Keratinocyte (primary cell): ENCODE measurements around the gene GRAMD1C. TPM values are rescaled to one million over a fixed set of nuclear protein-coding genes. Genes with fewer than 3 reads are reported as not detected.

ENCODE experiments used
- DNase-seq: peaks from one replicate; pipeline ENCODE4 v3.0.0-alpha.2; 2011; ENCODE audit warnings: low read depth, missing footprints, low spot score
- FAIRE-seq: peaks from 2 replicates; lab custom pipeline; 2011; peaks lifted over from hg19 to GRCh38; lab: Jason Lieb, UNC
- H2AFZ ChIP-seq: 2 replicates; pipeline ENCODE4 v1.6.0; 2012; ENCODE audit warnings: low read length, control low read depth, inconsistent platforms; ENCODE audit not compliant: control insufficient read depth
- H3K27ac ChIP-seq: 2 replicates; pipeline ENCODE4 v1.5.1; 2011; ENCODE audit warnings: low read length; ENCODE audit not compliant: control insufficient read depth, insufficient read depth
- H3K27me3 ChIP-seq: 3 replicates; pipeline ENCODE4 v1.6.0; 2011; ENCODE audit warnings: low read length; ENCODE audit not compliant: control insufficient read depth, insufficient read depth; ENCODE audit errors: extremely low read depth
- H3K36me3 ChIP-seq, 2 experiments: 2 replicates in 1 of 2; 3 replicates in 1 of 2; pipeline ENCODE4 v1.5.1; 2011; ENCODE audit warnings: low read length in 2 of 2, mild to moderate bottlenecking in 1 of 2; ENCODE audit not compliant: control insufficient read depth in 2 of 2, insufficient read depth in 2 of 2; ENCODE audit errors: extremely low read depth in 1 of 2
- H3K4me1 ChIP-seq: 3 replicates; pipeline ENCODE4 v1.5.1; 2011; ENCODE audit warnings: low read length; ENCODE audit not compliant: control insufficient read depth, insufficient read depth; ENCODE audit errors: extremely low read depth
- H3K4me2 ChIP-seq: 3 replicates; pipeline ENCODE4 v1.6.0; 2011; ENCODE audit warnings: low read depth, low read length; ENCODE audit not compliant: control insufficient read depth, insufficient read depth; ENCODE audit errors: extremely low read depth
- H3K4me3 ChIP-seq, 3 experiments: fragments of 200-600 bp in 1 of 3; sonication (generic) in 1 of 3; 2 replicates in 2 of 3; 3 replicates in 1 of 3; pipeline ENCODE4 v1.5.1; 2011 to 2016; ENCODE audit warnings: low read length in 3 of 3, mild to moderate bottlenecking in 3 of 3, control low read depth in 2 of 3, inconsistent platforms in 1 of 3, low read depth in 1 of 3, mixed read lengths in 1 of 3, mixed run types in 1 of 3, moderate library complexity in 1 of 3; ENCODE audit not compliant: control insufficient read depth in 2 of 3, insufficient read depth in 2 of 3; ENCODE audit errors: extremely low read depth in 1 of 3
- H3K79me2 ChIP-seq: 2 replicates; pipeline ENCODE4 v1.6.0; 2012; ENCODE audit warnings: low read length; ENCODE audit not compliant: control insufficient read depth, insufficient read depth
- H3K9ac ChIP-seq: 3 replicates; pipeline ENCODE4 v1.6.0; 2011; ENCODE audit warnings: low read length; ENCODE audit not compliant: control insufficient read depth, insufficient read depth; ENCODE audit errors: extremely low read depth
- H3K9me1 ChIP-seq: 3 replicates; pipeline ENCODE4 v1.6.0; 2011; ENCODE audit warnings: low read length; ENCODE audit not compliant: control insufficient read depth, insufficient read depth; ENCODE audit errors: extremely low read depth
- H3K9me3 ChIP-seq: 2 replicates; pipeline ENCODE4 v1.5.1; 2012; ENCODE audit warnings: low read depth, low read length; ENCODE audit not compliant: control insufficient read depth
- H4K20me1 ChIP-seq: 3 replicates; pipeline ENCODE4 v1.6.0; 2011; ENCODE audit warnings: low read length; ENCODE audit not compliant: control insufficient read depth, insufficient read depth; ENCODE audit errors: extremely low read depth
- CTCF ChIP-seq, 3 experiments: IDR thresholded peaks in 1 of 3; conservative IDR thresholded peaks in 1 of 3; optimal IDR thresholded peaks in 1 of 3; 2 replicates in 2 of 3; 3 replicates in 1 of 3; pipeline versions ENCODE3 to v1.5.1; 2011; ENCODE audit warnings: low read length in 3 of 3, mild to moderate bottlenecking in 3 of 3, moderate library complexity in 2 of 3, control low read depth in 1 of 3, inconsistent platforms in 1 of 3; ENCODE audit not compliant: insufficient read depth in 2 of 3; ENCODE audit errors: extremely low read depth in 1 of 3
- EZH2 ChIP-seq: IDR thresholded peaks from one replicate; pipeline ENCODE4 v1.6.1; 2012; ENCODE audit warnings: inconsistent platforms, mild to moderate bottlenecking, low read length, moderate library complexity
- dilution Hi-C: fragments of 300-500 bp; cut with MboI; formaldehyde crosslinking; loops from one replicate; pipeline ENCODE4 v1.7.0; 2020; ENCODE audit warnings: low sequenced_read_pairs; ENCODE audit not compliant: extremely low pct_ligation_motif_present
- polyA plus RNA-seq, 5 experiments: library from polyadenylated mRNA; depleted of rRNA in 3 of 5; stranded (reverse) in 3 of 5; stranded (forward) in 1 of 5; unstranded in 1 of 5; fragments of >200 nt; gene quantifications; 1 replicate in 1 of 5; 2 replicates in 3 of 5; 3 replicates in 1 of 5; pipeline versions ENCODE4 v1.2.1 to v1.2.3, GENCODE V29; 2011 to 2012; ENCODE audit warnings: missing spikeins in 2 of 5, low read depth in 1 of 5, low replicate concordance in 1 of 5

GRAMD1C gene
- polyA plus RNA-seq, 1 donor (not counting 4 experiments of a cell fraction or from before 2014, with no cell fraction given), result 2.7 TPM

- Histone ChIP-seq H3K4me3 (no peak overlapping the region), H3K9me3 (no peaks in the 10 kb centered on the region), H4K20me1 (no peaks in the 10 kb centered on the region), H3K27ac (no peak overlapping the region), H2AFZ (no peak overlapping the region), H3K27me3 (no peaks in the 10 kb centered on the region), H3K9me1 (no peaks in the 10 kb centered on the region), H3K9ac (no peak overlapping the region), H3K4me2 (no peak overlapping the region), H3K79me2 (no peaks in the 10 kb centered on the region), H3K4me1 (no peaks in the 10 kb centered on the region), H3K36me3 (no peaks in the 10 kb centered on the region)
- dilution Hi-C loops, result no loop called here
- no peak for TF ChIP-seq CTCF (optimal IDR thresholded peaks at IDR 0.05 in 1 of 3, IDR thresholded peaks at IDR 0.05 in 1 of 3, conservative IDR thresholded peaks at IDR 0.05 in 1 of 3; ENCODE audit: extremely low read depth in 1 of 3, insufficient read depth in 2 of 3, low read length in 3 of 3)
- no peak for TF ChIP-seq EZH2
- DNase-seq, result no peak
- FAIRE-seq, result no peak
Observed at GRCh38 chr3:113979916-113980315, 141.3 kb downstream of the GRAMD1C start.

DNA sequence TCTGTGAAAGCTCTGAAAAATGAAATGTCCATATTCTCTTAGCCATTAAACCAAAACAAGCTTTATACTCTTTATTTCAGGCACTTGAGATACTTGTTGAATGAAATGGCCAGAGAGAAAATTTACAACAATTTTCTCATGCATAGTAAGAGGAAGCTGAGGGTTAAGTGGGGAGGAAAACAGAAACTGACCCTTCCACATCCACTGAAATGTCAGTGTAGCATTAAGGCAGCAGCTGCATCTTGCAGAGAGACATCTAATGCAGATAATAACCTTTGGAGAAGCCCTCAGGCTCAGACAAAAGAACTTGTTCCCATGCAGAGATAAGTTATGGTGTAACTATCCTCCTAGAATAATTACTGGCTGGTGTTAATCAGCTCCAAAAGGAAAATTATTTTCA lies 143.2 kb downstream of the GRAMD1C start:
- dilution Hi-C loops, result no loop called here
- H3K79me2 ChIP-seq, result no peaks in the 10 kb centered on the region
- no peaks in the 10 kb centered on the region for H3K36me3 ChIP-seq
- H3K9me1 ChIP-seq, result no peaks in the 10 kb centered on the region
- no peak overlapping the region for H2AFZ ChIP-seq
- H3K4me3 ChIP-seq, result no peak overlapping the region
- no peaks in the 10 kb centered on the region for H3K27me3 ChIP-seq
- TF ChIP-seq CTCF (optimal IDR thresholded peaks at IDR 0.05 in 1 of 3, IDR thresholded peaks at IDR 0.05 in 1 of 3, conservative IDR thresholded peaks at IDR 0.05 in 1 of 3; ENCODE audit: extremely low read depth in 1 of 3, insufficient read depth in 2 of 3, low read length in 3 of 3), result no peak
- TF ChIP-seq EZH2, result no peak
- no peaks in the 10 kb centered on the region for H4K20me1 ChIP-seq
- no peak overlapping the region for H3K4me2 ChIP-seq
- H3K4me1 ChIP-seq, result no peaks in the 10 kb centered on the region
- no peak overlapping the region for H3K27ac ChIP-seq
- H3K9ac ChIP-seq, result no peak overlapping the region
- no peaks in the 10 kb centered on the region for H3K9me3 ChIP-seq
- FAIRE-seq (no peak), DNase-seq (no peak)
